Liver (tissue), 3 donors: ENCODE results near the gene CPNE4.

ENCODE experiments used
- EGR1 ChIP-seq, 2 donors: IDR thresholded peaks; 2 replicates each; pipeline ENCODE4 v1.6.1; 2016 to 2018; ENCODE audit warnings: antibody characterized with exemption in 2 of 2, low read depth in 2 of 2
- GABPA ChIP-seq, 2 donors: IDR thresholded peaks in 1 of 2; conservative IDR thresholded peaks in 1 of 2; 2 replicates each; pipeline ENCODE4 v1.6.1; 2016; ENCODE audit warnings: antibody characterized with exemption in 2 of 2, mild to moderate bottlenecking in 1 of 2, moderate library complexity in 1 of 2
- JUND ChIP-seq, 2 donors: IDR thresholded peaks; 2 replicates each; pipeline ENCODE4 v1.6.1; 2016; ENCODE audit warnings: antibody characterized with exemption in 2 of 2
- MAX ChIP-seq: IDR thresholded peaks from 2 replicates; pipeline ENCODE4 v1.6.1; 2016; ENCODE audit warnings: antibody characterized with exemption
- RAD21 ChIP-seq, 2 donors: IDR thresholded peaks; 2 replicates each; pipeline ENCODE4 v1.6.1; 2016; ENCODE audit warnings: antibody characterized with exemption in 2 of 2, mild to moderate bottlenecking in 2 of 2
- REST ChIP-seq: IDR thresholded peaks from 2 replicates; pipeline ENCODE4 v1.6.1; 2016; ENCODE audit warnings: antibody characterized with exemption, mild to moderate bottlenecking
- RXRA ChIP-seq, 2 donors: IDR thresholded peaks; 2 replicates each; pipeline ENCODE4 v1.6.1; 2017 to 2018; ENCODE audit warnings: antibody characterized with exemption in 2 of 2, mild to moderate bottlenecking in 1 of 2
- SP1 ChIP-seq: IDR thresholded peaks from 2 replicates; pipeline ENCODE4 v1.6.1; 2018; ENCODE audit warnings: antibody characterized with exemption, mild to moderate bottlenecking
- TAF1 ChIP-seq: conservative IDR thresholded peaks from 2 replicates; pipeline ENCODE4 v1.6.1; 2016; ENCODE audit warnings: antibody characterized with exemption, mild to moderate bottlenecking
- YY1 ChIP-seq: IDR thresholded peaks from 2 replicates; pipeline ENCODE4 v1.6.1; 2016; ENCODE audit warnings: antibody characterized with exemption, mild to moderate bottlenecking
- TF ChIP-seq, protein P1 (sequence below): fragments of 150-350 bp; IDR thresholded peaks from 2 replicates; pipeline ENCODE4 v1.5.1; 2017; ENCODE audit warnings: improper control_type of control experiment, low read depth, low read length; ENCODE audit not compliant: missing input control
- TF ChIP-seq, protein P2 (sequence below): IDR thresholded peaks from 2 replicates; pipeline ENCODE4 v1.6.1; 2016; ENCODE audit warnings: antibody characterized with exemption
- TF ChIP-seq, protein P3 (sequence below): IDR thresholded peaks from 2 replicates; pipeline ENCODE4 v1.6.1; 2016; ENCODE audit warnings: antibody characterized with exemption
- donor health status: healthy.
- donor health status: healthy.

DNA sequence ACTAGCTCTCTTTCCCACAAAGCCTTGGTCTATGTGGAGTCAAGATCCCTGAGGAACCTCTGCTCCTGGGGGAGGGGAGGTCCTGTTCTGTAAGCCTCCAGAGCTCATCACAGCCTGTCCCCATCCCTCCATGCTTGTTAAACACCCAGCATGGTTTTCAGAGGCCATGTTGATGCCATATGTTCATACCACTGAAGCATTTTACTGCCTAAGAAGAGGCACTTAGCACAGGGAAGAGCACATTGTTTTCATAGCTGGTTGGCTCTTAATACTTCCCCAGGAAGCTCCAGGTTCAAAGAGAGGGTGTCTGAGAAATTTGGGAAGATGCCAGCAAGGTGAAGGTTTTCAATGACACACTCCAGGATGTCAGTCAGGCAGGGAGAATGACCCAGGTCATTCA is 25.6 kb downstream of the CPNE4 start:
- TF ChIP-seq, protein P1, sequence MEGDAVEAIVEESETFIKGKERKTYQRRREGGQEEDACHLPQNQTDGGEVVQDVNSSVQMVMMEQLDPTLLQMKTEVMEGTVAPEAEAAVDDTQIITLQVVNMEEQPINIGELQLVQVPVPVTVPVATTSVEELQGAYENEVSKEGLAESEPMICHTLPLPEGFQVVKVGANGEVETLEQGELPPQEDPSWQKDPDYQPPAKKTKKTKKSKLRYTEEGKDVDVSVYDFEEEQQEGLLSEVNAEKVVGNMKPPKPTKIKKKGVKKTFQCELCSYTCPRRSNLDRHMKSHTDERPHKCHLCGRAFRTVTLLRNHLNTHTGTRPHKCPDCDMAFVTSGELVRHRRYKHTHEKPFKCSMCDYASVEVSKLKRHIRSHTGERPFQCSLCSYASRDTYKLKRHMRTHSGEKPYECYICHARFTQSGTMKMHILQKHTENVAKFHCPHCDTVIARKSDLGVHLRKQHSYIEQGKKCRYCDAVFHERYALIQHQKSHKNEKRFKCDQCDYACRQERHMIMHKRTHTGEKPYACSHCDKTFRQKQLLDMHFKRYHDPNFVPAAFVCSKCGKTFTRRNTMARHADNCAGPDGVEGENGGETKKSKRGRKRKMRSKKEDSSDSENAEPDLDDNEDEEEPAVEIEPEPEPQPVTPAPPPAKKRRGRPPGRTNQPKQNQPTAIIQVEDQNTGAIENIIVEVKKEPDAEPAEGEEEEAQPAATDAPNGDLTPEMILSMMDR: no peak
- TF ChIP-seq REST (no peak), TAF1 (no peak), MAX (no peak), EGR1 (IDR thresholded peaks at IDR 0.05; ENCODE audit: low read depth in 2 of 2) (no peak), RXRA (IDR thresholded peaks at IDR 0.05) (no peak), GABPA (IDR thresholded peaks at IDR 0.05 in 1 of 2, conservative IDR thresholded peaks at IDR 0.05 in 1 of 2) (no peak), JUND (IDR thresholded peaks at IDR 0.05) (no peak), SP1 (no peak), RAD21 (IDR thresholded peaks at IDR 0.05) (no peak), YY1 (no peak)
- TF ChIP-seq, protein P2, sequence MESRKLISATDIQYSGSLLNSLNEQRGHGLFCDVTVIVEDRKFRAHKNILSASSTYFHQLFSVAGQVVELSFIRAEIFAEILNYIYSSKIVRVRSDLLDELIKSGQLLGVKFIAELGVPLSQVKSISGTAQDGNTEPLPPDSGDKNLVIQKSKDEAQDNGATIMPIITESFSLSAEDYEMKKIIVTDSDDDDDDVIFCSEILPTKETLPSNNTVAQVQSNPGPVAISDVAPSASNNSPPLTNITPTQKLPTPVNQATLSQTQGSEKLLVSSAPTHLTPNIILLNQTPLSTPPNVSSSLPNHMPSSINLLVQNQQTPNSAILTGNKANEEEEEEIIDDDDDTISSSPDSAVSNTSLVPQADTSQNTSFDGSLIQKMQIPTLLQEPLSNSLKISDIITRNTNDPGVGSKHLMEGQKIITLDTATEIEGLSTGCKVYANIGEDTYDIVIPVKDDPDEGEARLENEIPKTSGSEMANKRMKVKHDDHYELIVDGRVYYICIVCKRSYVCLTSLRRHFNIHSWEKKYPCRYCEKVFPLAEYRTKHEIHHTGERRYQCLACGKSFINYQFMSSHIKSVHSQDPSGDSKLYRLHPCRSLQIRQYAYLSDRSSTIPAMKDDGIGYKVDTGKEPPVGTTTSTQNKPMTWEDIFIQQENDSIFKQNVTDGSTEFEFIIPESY: no peak
- TF ChIP-seq, protein P3, sequence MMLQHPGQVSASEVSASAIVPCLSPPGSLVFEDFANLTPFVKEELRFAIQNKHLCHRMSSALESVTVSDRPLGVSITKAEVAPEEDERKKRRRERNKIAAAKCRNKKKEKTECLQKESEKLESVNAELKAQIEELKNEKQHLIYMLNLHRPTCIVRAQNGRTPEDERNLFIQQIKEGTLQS: no peak
